Spleen (tissue), 11 donors: ENCODE measurements around the gene MBNL2. TPM values are rescaled to one million over a fixed set of nuclear protein-coding genes. Genes with fewer than 3 reads are reported as not detected.

ENCODE experiments used
- DNase-seq: peaks from one replicate; pipeline ENCODE4 v3.0.0-alpha.2; 2020
- H3K27ac ChIP-seq, 8 donors: fragments of 200-600 bp; sonication (generic) in 7 of 8; 1 replicate in 4 of 8; 2 replicates in 4 of 8; pipeline versions ENCODE4 v1.5.0 to v1.8.0; 2016 to 2021; ENCODE audit warnings: inconsistent platforms in 4 of 8, mild to moderate bottlenecking in 4 of 8, moderate library complexity in 1 of 8
- H3K27me3 ChIP-seq, 7 donors: fragments of 200-600 bp; sonication (generic) in 6 of 7; replicated peaks in 1 of 7; 1 replicate in 4 of 7; 2 replicates in 3 of 7; pipeline versions ENCODE4 v1.5.0 to v1.8.0; 2016 to 2021; ENCODE audit warnings: inconsistent platforms in 3 of 7, mild to moderate bottlenecking in 1 of 7
- H3K36me3 ChIP-seq, 6 donors: fragments of 200-600 bp; sonication (generic) in 5 of 6; 1 replicate in 4 of 6; 2 replicates in 2 of 6; pipeline versions ENCODE4 v1.5.0 to v1.8.0; 2016 to 2021; ENCODE audit warnings: inconsistent platforms in 2 of 6
- H3K4me1 ChIP-seq, 6 donors: fragments of 200-600 bp; sonication (generic) in 5 of 6; 1 replicate in 3 of 6; 2 replicates in 3 of 6; pipeline versions ENCODE4 v1.5.0 to v1.8.0; 2016 to 2021; ENCODE audit warnings: inconsistent platforms in 3 of 6
- H3K4me3 ChIP-seq, 8 donors: fragments of 200-600 bp; sonication (generic) in 7 of 8; 1 replicate in 4 of 8; 2 replicates in 4 of 8; pipeline versions ENCODE4 v1.5.0 to v1.8.0; 2016 to 2021; ENCODE audit warnings: inconsistent platforms in 4 of 8, mild to moderate bottlenecking in 4 of 8, moderate library complexity in 2 of 8
- H3K9me3 ChIP-seq, 8 donors: fragments of 200-600 bp; sonication (generic) in 7 of 8; 1 replicate in 4 of 8; 2 replicates in 4 of 8; pipeline versions ENCODE4 v1.5.0 to v1.8.0; 2016 to 2021; ENCODE audit warnings: inconsistent platforms in 4 of 8
- POLR2A ChIP-seq, 3 donors: fragments of 450-650 bp; IDR thresholded peaks; one replicate each; pipeline ENCODE4 v1.5.1; 2017; ENCODE audit warnings: antibody characterized with exemption in 3 of 3, mild to moderate bottlenecking in 1 of 3
- POLR2AphosphoS5 ChIP-seq, 3 donors: sonication (generic); formaldehyde crosslinking; IDR thresholded peaks; one replicate each; pipeline ENCODE4 v1.5.1; 2017; ENCODE audit warnings: antibody characterized with exemption in 3 of 3
- WGBS, 5 donors: extraction: QIAGEN DNeasy Blood & Tissue Kit in 3 of 5; methylation state at CpG; one replicate each; pipeline versions ENCODE4 v1.1.5 to v1.1.7; 2013 to 2018; 5-methylcytosine and 5-hydroxymethylcytosine counted together
- intact Hi-C: fragments of 100-400 bp; cut with DNase I; formaldehyde crosslinking; loops from one replicate; pipeline ENCODE4 v1.15.0; 2023; ENCODE audit warnings: low total_unique reads
- polyA plus RNA-seq, 3 donors: library from polyadenylated mRNA; stranded (reverse); fragments of 200-250 nt; gene quantifications; one replicate each; pipeline ENCODE4 v1.2.1, GENCODE V29; 2013
- total RNA-seq, 7 donors: library from RNA; depleted of rRNA in 3 of 7; stranded (reverse); fragments of >200 nt in 3 of 7; fragmentation: NEBNext Ultra II Directional in 4 of 7; extraction: Animal tissue kit (Norgen Biotek cat#: 25700) in 4 of 7; gene quantifications; one replicate each; pipeline versions ENCODE4 v1.1.0 to v1.2.1, GENCODE V29; 2016 to 2021
- TF ChIP-seq, protein P1 (sequence below), 11 experiments: fragments of 200-600 bp in 7 of 11; fragments of 450-650 bp in 4 of 11; sonication (generic) in 4 of 11; IDR thresholded peaks in 8 of 11; conservative IDR thresholded peaks in 3 of 11; 1 replicate in 7 of 11; 2 replicates in 4 of 11; pipeline versions ENCODE4 v1.4.0 to v1.8.0; 2016 to 2021; ENCODE audit warnings: antibody characterized with exemption in 11 of 11, inconsistent platforms in 4 of 11, mild to moderate bottlenecking in 1 of 11
- donor health status: healthy with polysubstance abuse.
- donor health status: DM: no; HTN: no; CAD: no; lungs with moderate emphysema.
- donor health status: DM: no; HTN: no; CAD: no.
- donor health status: Bipolar disorder and iron deficiency.
- donor health status: healthy.
- donor health status: DM: no; HTN: no; CAD: no.
- donor health status: DM: yes; HTN: yes; CAD: no.

MBNL2 gene
- total and polyA plus RNA-seq, 10 donors, result 7.0 to 56.3 (median 31.1) TPM

GRCh38 chr13:97335488-97336134 is 113.5 kb downstream of the MBNL2 start:
- intact Hi-C loops, result no loop called here
- DNase-seq, result no peak
- TF ChIP-seq POLR2AphosphoS5 (IDR thresholded peaks at IDR 0.05), result no peak
- TF ChIP-seq POLR2A (IDR thresholded peaks at IDR 0.05), result no peak
- TF ChIP-seq, protein P1, sequence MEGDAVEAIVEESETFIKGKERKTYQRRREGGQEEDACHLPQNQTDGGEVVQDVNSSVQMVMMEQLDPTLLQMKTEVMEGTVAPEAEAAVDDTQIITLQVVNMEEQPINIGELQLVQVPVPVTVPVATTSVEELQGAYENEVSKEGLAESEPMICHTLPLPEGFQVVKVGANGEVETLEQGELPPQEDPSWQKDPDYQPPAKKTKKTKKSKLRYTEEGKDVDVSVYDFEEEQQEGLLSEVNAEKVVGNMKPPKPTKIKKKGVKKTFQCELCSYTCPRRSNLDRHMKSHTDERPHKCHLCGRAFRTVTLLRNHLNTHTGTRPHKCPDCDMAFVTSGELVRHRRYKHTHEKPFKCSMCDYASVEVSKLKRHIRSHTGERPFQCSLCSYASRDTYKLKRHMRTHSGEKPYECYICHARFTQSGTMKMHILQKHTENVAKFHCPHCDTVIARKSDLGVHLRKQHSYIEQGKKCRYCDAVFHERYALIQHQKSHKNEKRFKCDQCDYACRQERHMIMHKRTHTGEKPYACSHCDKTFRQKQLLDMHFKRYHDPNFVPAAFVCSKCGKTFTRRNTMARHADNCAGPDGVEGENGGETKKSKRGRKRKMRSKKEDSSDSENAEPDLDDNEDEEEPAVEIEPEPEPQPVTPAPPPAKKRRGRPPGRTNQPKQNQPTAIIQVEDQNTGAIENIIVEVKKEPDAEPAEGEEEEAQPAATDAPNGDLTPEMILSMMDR (IDR thresholded peaks at IDR 0.05 in 8 of 11, conservative IDR thresholded peaks at IDR 0.05 in 3 of 11), result no peak
- H3K4me3 ChIP-seq, result no peak overlapping the region
- H3K9me3 ChIP-seq, result no peaks in the 10 kb centered on the region
- 82 to 94% (median 86%) methylated on average over 6 of the region's 6 CpGs for WGBS, 5 donors
- peaks cover 0 to 12% (median 0%) of the 10 kb centered on the region in 6 donors for H3K4me1 ChIP-seq
- no peak overlapping the region for H3K27ac ChIP-seq
- H3K36me3 ChIP-seq, result peaks cover 0 to 53% (median 16%) of the 10 kb centered on the region in 6 donors
- H3K27me3 ChIP-seq, result no peaks in the 10 kb centered on the region

DNA sequence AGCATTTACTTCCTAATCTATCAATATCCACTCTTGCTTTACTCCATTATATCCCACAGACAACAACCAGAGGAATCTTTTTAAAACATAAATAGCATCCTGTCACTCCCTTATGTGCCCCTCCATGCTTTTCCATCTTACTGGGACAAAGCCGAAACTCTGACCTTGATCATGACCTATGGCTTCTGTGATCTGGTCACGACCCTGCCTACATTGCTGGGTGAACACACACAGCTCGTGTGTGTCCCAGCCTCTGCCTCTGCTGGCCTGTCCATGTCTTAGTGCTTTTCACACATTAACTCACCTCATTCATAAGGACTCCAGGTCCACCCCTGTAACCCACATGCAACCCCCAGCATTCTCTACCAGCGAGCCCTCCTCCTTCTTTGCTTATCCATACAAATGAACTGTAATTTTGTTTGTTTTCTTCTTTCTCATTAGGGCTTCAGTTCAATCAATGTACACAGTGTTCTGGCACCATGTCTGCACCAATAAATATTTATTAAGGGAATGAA is 115.9 kb downstream of the MBNL2 start:
- Histone ChIP-seq H3K27me3 (no peaks in the 10 kb centered on the region), H3K4me3 (no peak overlapping the region), H3K4me1 (peaks cover 0 to 12% (median 0%) of the 10 kb centered on the region in 6 donors), H3K9me3 (no peaks in the 10 kb centered on the region), H3K27ac (no peak overlapping the region), H3K36me3 (peaks cover 0 to 56% (median 16%) of the 10 kb centered on the region in 6 donors)
- TF ChIP-seq POLR2A (IDR thresholded peaks at IDR 0.05) (no peak), POLR2AphosphoS5 (IDR thresholded peaks at IDR 0.05) (no peak)
- TF ChIP-seq, protein P1 (IDR thresholded peaks at IDR 0.05 in 8 of 11, conservative IDR thresholded peaks at IDR 0.05 in 3 of 11), result no peak
- 82 to 90% (median 86%) methylated on average over 4 of the region's 4 CpGs for WGBS, 5 donors
- intact Hi-C loops, result no loop called here
- no peak for DNase-seq

DNA sequence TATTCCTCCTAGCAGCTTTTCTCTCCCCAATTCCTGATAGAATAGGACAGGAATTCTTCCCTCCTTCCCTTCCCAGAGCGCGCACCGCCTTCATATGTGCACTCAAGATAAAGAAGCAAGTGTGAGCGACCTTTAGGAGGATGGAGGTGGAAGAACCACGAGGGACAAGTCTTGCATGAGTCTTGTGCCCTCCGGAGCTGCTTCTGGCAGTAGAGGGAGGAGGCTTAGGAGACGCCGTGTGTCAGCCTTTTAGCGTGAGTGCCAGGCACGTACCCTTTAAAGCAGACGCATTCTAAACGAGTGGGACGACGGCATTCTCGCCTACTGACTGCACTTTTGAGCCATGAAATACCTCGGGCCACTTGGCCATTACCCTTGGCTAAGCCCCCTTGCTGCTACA is 116.4 kb downstream of the MBNL2 start:
- H3K4me1 ChIP-seq, result peaks cover 0 to 12% (median 0%) of the 10 kb centered on the region in 6 donors
- WGBS, 5 donors, result 88 to 96% (median 92%) methylated on average over 16 of the region's 16 CpGs
- no peak overlapping the region for H3K27ac ChIP-seq

More for the DNA sequence above, 116.4 kb downstream of the MBNL2 start:
- peaks cover 0 to 62% (median 18%) of the 10 kb centered on the region in 6 donors for H3K36me3 ChIP-seq
- DNase-seq, result no peak
- H3K9me3 ChIP-seq, result no peaks in the 10 kb centered on the region
- TF ChIP-seq POLR2A (IDR thresholded peaks at IDR 0.05) (no peak), POLR2AphosphoS5 (IDR thresholded peaks at IDR 0.05) (no peak)
- TF ChIP-seq, protein P1 (IDR thresholded peaks at IDR 0.05 in 8 of 11, conservative IDR thresholded peaks at IDR 0.05 in 3 of 11), result no peak
- no peaks in the 10 kb centered on the region for H3K27me3 ChIP-seq
- intact Hi-C loops, result no loop called here
- H3K4me3 ChIP-seq, result no peak overlapping the region
